HL-60/S4 treated with phorbol 12-myristate 13-acetate at 8.2 ng/mL for 4 days and 3 days (cell line): ENCODE measurements around the gene OVOL3.

Source experiments
- in situ Hi-C: fragments of 300-500 bp; cut with MboI; formaldehyde crosslinking; loops from 2 replicates; pipeline ENCODE4 v1.15.0; 2022; ENCODE audit warnings: low sequenced_read_pairs

The OVOL3 gene

DNA sequence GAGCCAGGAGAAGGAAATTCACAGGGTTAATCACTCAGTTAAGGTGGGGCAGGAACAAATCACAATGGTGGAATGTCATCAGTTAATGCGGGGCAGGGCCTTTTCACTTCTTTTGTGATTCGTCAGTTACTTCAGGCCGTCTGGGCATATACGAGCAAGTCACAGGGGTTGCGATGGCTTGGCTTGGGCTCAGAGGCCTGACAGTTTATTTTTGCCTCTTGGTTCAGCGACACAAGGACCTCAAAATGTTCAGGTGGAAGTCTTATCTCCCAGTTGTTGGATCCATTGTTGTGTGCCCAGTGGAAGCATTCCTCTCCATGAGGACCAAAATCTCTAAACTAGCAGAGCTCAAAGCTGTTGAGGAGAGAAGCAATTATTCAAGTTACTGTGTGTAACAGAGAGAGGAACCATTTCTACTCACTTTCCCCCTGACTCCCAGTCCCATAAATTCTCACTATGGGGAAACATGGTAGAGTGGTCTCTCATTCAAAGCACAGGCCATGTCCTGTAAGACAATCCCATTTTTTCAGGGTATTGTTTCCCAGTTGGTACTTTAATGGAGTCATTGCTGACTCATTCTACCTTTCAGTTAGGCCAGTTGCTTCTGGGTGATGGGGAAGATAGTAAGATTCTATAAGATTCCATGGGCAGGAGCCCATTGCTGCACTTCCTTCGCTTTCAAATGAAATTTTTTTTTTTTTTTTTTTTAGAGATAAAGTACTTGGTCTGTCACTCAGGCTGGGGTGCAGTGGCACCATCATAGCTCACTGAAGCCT is 50.1 kb downstream of the OVOL3 start:
- in situ Hi-C loops, result no loop called here
